Astrocyte (in vitro differentiated cells and primary cell): ENCODE measurements around the gene LIM2. TPM values are rescaled to one million over a fixed set of nuclear protein-coding genes. Genes with fewer than 3 reads are reported as not detected.
"Not testable (repeated sequence)": the region's sequence is repeated elsewhere in the genome, so short reads cannot be mapped to it uniquely, and the experiment has no call there.

Experiments used
- DNase-seq: peaks from one replicate; pipeline ENCODE4 v3.0.0-alpha.2; 2010; ENCODE audit warnings: low read depth
- FAIRE-seq: peaks from 2 replicates; lab custom pipeline; 2011; peaks lifted over from hg19 to GRCh38; lab: Jason Lieb, UNC
- H2AFZ ChIP-seq: 2 replicates; pipeline ENCODE4 v1.6.0; 2012; ENCODE audit warnings: low read depth, low read length, inconsistent platforms
- H3K27ac ChIP-seq: 2 replicates; pipeline ENCODE4 v1.5.1; 2011; ENCODE audit warnings: low read depth, low read length, inconsistent platforms
- H3K27me3 ChIP-seq: 2 replicates; pipeline ENCODE4 v1.6.0; 2011; ENCODE audit warnings: low read length, inconsistent platforms; ENCODE audit not compliant: insufficient read depth
- H3K36me3 ChIP-seq: 2 replicates; pipeline ENCODE4 v1.5.1; 2011; ENCODE audit warnings: low read length, inconsistent platforms; ENCODE audit not compliant: insufficient read depth
- H3K4me1 ChIP-seq: 2 replicates; pipeline ENCODE4 v1.5.1; 2011; ENCODE audit warnings: low read length, inconsistent platforms; ENCODE audit not compliant: insufficient read depth
- H3K4me2 ChIP-seq: 2 replicates; pipeline ENCODE4 v1.6.0; 2012; ENCODE audit warnings: low read length, inconsistent platforms
- H3K4me3 ChIP-seq: 2 replicates; pipeline ENCODE4 v1.5.1; 2011; ENCODE audit warnings: low read depth, mild to moderate bottlenecking, low read length, inconsistent platforms; ENCODE audit not compliant: insufficient read depth
- H3K79me2 ChIP-seq: 2 replicates; pipeline ENCODE4 v1.6.0; 2012; ENCODE audit warnings: mild to moderate bottlenecking, low read length, inconsistent platforms; ENCODE audit not compliant: insufficient read depth
- H3K9ac ChIP-seq: 2 replicates; pipeline ENCODE4 v1.6.0; 2012; ENCODE audit warnings: mild to moderate bottlenecking, low read length, inconsistent platforms
- H3K9me3 ChIP-seq: 2 replicates; pipeline ENCODE4 v1.5.1; 2012; ENCODE audit warnings: low read depth, mild to moderate bottlenecking, low read length, inconsistent platforms; ENCODE audit not compliant: insufficient read depth
- H4K20me1 ChIP-seq: 2 replicates; pipeline ENCODE4 v1.6.0; 2012; ENCODE audit warnings: low read length, inconsistent platforms; ENCODE audit not compliant: insufficient read depth
- H3K27ac Mint-ChIP-seq: one replicate; pipeline ENCODE4 v1.8.0; 2021; ENCODE audit warnings: mild to moderate bottlenecking, mixed read lengths; ENCODE audit not compliant: unreplicated experiment
- H3K27me3 Mint-ChIP-seq: one replicate; pipeline ENCODE4 v1.8.0; 2021; ENCODE audit warnings: low read depth, mixed read lengths; ENCODE audit not compliant: unreplicated experiment
- H3K36me3 Mint-ChIP-seq: one replicate; pipeline ENCODE4 v1.8.0; 2021; ENCODE audit warnings: low read depth, mixed read lengths; ENCODE audit not compliant: unreplicated experiment
- H3K4me1 Mint-ChIP-seq: one replicate; pipeline ENCODE4 v1.8.0; 2021; ENCODE audit warnings: low read depth, mixed read lengths; ENCODE audit not compliant: unreplicated experiment
- H3K4me3 Mint-ChIP-seq: one replicate; pipeline ENCODE4 v1.8.0; 2021; ENCODE audit warnings: mild to moderate bottlenecking, moderate library complexity, mixed read lengths; ENCODE audit not compliant: unreplicated experiment
- H3K9me3 Mint-ChIP-seq: one replicate; pipeline ENCODE4 v1.8.0; 2021; ENCODE audit warnings: mild to moderate bottlenecking, mixed read lengths; ENCODE audit not compliant: unreplicated experiment
- CTCF ChIP-seq: IDR thresholded peaks from 2 replicates; pipeline ENCODE4 v1.5.1; 2011; ENCODE audit warnings: low read depth, mild to moderate bottlenecking, inconsistent platforms, low read length, moderate library complexity; ENCODE audit not compliant: insufficient read depth
- EZH2 ChIP-seq: IDR thresholded peaks from 2 replicates; pipeline ENCODE4 v1.6.1; 2012; ENCODE audit warnings: mild to moderate bottlenecking, low read length, inconsistent platforms; ENCODE audit not compliant: insufficient read depth
- total RNA-seq: library from RNA; stranded (reverse); gene quantifications from 2 replicates; pipeline ENCODE4 v1.2.1, GENCODE V29; 2021

LIM2 gene
- total RNA-seq, 1 donor from 2014 or later, result not detected

- no peaks in the 10 kb centered on the region for H4K20me1 ChIP-seq
- no peaks in the 10 kb centered on the region for H3K4me1 ChIP-seq
- Mint-ChIP-seq H3K27ac (no peak overlapping the region), H3K27me3 (no peaks in the 10 kb centered on the region), H3K4me1 (peaks cover 9% of the 10 kb centered on the region), H3K9me3 (peaks cover 21% of the 10 kb centered on the region), H3K36me3 (no peaks in the 10 kb centered on the region), H3K4me3 (no peak overlapping the region)
- H3K79me2 ChIP-seq, result no peaks in the 10 kb centered on the region
- no peak overlapping the region for H2AFZ ChIP-seq
- H3K27ac ChIP-seq, result no peak overlapping the region
- no peak overlapping the region for H3K9ac ChIP-seq
- H3K4me3 ChIP-seq, result no peak overlapping the region
- H3K4me2 ChIP-seq, result no peak overlapping the region
- H3K36me3 ChIP-seq, result no peaks in the 10 kb centered on the region
- no peaks in the 10 kb centered on the region for H3K27me3 ChIP-seq
- H3K9me3 ChIP-seq, result peaks cover 7% of the 10 kb centered on the region
- TF ChIP-seq EZH2 (no peak), CTCF (peak; percentile 16)
- FAIRE-seq (no peak), DNase-seq (no peak)
Observed at GRCh38 chr19:51398096-51398704, 10.4 kb upstream of the LIM2 start.

DNA sequence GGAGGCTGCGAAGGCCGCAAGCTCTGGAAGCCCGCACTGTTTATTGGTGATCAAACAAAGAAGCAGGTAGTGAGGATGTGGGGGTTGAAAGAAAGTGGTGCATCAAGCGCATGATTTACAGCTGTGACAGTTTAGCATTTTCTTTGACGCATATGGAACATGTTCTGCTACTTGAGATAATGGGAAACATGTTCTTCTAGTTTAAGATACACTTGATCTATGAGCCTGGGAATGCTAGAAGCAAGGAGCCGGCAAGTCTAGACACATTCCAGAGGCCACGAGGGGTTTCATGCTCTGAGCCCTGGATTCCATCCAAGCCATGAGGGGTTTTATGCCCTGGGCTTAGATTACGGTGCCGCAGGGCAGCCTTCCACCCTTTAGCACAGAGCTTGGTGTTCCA, 9.7 kb upstream of the LIM2 start:
- FAIRE-seq, H3K36me3 Mint-ChIP-seq, H3K4me1 ChIP-seq, H3K36me3 ChIP-seq, H3K27me3 Mint-ChIP-seq, H2AFZ ChIP-seq, DNase-seq, H3K27ac ChIP-seq, H3K4me3 ChIP-seq, H4K20me1 ChIP-seq, H3K27me3 ChIP-seq, H3K79me2 ChIP-seq, H3K9ac ChIP-seq, H3K9me3 ChIP-seq, H3K4me1 Mint-ChIP-seq, H3K4me2 ChIP-seq: not testable (repeated sequence)
- Mint-ChIP-seq H3K9me3 (peaks cover 16% of the 10 kb centered on the region), H3K27ac (peak overlapping the region; percentile 34), H3K4me3 (peak overlapping the region; percentile 14)

GRCh38 chr19:51396175-51396574, 8.4 kb upstream of the LIM2 start:
- Mint-ChIP-seq H3K4me1 (peaks cover 9% of the 10 kb centered on the region), H3K27me3 (no peaks in the 10 kb centered on the region), H3K9me3 (peaks cover 5% of the 10 kb centered on the region), H3K27ac (no peak overlapping the region), H3K36me3 (no peaks in the 10 kb centered on the region), H3K4me3 (no peak overlapping the region)
- Histone ChIP-seq H3K9ac (no peak overlapping the region), H3K36me3 (no peaks in the 10 kb centered on the region), H3K9me3 (no peaks in the 10 kb centered on the region), H2AFZ (no peak overlapping the region), H3K27me3 (no peaks in the 10 kb centered on the region), H3K4me3 (no peak overlapping the region), H3K27ac (no peak overlapping the region), H3K4me1 (no peaks in the 10 kb centered on the region), H4K20me1 (no peaks in the 10 kb centered on the region), H3K79me2 (no peaks in the 10 kb centered on the region), H3K4me2 (no peak overlapping the region)
- no peak for FAIRE-seq
- no peak for DNase-seq
- TF ChIP-seq EZH2 (no peak), CTCF (no peak)
